ENCODE measurements around the gene HTR4.
A peak's percentile ranks its signal among the peaks of the same experiment; 100 is the strongest.

Gene HTR4

DNA sequence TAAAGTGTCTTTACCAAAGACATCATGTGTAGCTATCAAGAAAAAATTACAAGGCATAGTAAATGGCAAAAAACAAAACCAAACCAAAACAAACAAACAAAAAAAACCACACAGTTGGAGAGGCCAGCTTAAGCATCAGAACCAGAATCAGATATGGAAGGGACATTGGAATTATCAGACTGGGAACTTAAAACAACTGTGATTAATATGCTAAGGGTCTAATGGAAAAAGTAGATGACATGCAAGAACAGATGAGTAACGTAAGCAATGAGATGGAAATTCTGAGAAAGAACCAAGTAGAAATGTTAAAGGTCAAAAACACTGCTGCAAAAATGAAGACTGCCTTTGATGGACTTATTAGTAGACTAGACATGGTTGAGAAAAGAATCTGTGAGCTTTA, 194.7 kb downstream of the HTR4 start:
- TF ChIP-seq, protein P1, sequence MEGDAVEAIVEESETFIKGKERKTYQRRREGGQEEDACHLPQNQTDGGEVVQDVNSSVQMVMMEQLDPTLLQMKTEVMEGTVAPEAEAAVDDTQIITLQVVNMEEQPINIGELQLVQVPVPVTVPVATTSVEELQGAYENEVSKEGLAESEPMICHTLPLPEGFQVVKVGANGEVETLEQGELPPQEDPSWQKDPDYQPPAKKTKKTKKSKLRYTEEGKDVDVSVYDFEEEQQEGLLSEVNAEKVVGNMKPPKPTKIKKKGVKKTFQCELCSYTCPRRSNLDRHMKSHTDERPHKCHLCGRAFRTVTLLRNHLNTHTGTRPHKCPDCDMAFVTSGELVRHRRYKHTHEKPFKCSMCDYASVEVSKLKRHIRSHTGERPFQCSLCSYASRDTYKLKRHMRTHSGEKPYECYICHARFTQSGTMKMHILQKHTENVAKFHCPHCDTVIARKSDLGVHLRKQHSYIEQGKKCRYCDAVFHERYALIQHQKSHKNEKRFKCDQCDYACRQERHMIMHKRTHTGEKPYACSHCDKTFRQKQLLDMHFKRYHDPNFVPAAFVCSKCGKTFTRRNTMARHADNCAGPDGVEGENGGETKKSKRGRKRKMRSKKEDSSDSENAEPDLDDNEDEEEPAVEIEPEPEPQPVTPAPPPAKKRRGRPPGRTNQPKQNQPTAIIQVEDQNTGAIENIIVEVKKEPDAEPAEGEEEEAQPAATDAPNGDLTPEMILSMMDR (IDR thresholded peaks at IDR 0.05; ENCODE audit: control extremely low read depth, extremely low read depth, low read depth, missing control alignments): no peak
- DNase-seq (ENCODE audit: extremely low spot score): no peak
- CTCF ChIA-PET: interaction anchor here (0.8 kb wide), 1 partner anchor 576 kb away, joined by 3 read pairs; no protein-coding TSS in a partner anchor
- POLR2A ChIA-PET: no interaction called here

DNA sequence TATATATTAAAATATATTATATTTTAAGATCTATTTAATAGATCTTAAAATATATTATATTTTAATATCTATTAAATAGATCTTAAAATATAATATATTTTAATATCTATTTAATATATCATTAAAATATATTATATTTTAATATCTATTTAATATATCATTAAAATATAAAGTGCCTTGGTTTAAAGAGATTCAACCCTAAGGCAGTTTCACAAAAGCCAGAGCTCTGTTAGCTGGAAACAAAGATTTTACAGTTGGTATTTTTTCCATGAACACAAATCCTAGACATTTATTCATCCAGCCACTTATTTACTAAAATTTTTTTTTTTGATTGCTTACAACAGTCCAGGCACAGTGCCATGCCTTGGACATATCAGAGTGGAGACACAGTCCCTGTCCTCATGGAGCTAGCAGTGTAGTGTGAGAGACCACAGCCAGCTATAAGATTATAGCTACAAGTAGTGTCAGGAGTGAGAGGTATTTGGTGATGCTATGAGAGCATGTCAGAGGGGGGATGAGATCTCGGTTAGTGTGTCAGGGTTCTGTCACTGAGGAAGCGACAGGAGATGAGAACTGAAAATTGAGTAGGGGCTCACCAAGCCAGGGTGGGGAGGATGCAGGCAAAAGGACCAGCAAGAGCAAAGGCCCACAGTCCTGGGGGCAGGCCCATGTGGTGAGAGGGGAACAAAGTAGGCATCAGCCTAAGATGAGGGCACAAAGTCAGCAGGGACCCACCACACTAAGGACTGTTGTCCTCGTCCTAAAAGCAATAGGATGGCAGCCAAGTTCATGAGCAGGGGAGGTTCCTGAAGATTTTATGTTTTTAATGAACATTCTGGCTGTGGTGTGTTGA, 196.1 kb downstream of the HTR4 start:
- TF ChIP-seq, protein P1 (IDR thresholded peaks at IDR 0.05; ENCODE audit: control extremely low read depth, extremely low read depth, low read depth, missing control alignments): no peak
- ChIA-PET CTCF (interaction anchor here (1.1 to 1.8 kb wide), 3 partner anchors 12 to 279 kb away, joined by 3 to 11 read pairs (median 4); no protein-coding TSS in a partner anchor), POLR2A (interaction anchor here (0.6 kb wide), 1 partner anchor 1277 kb away, joined by 3 read pairs; no protein-coding TSS in a partner anchor)
- DNase-seq (ENCODE audit: extremely low spot score): no peak

DNA sequence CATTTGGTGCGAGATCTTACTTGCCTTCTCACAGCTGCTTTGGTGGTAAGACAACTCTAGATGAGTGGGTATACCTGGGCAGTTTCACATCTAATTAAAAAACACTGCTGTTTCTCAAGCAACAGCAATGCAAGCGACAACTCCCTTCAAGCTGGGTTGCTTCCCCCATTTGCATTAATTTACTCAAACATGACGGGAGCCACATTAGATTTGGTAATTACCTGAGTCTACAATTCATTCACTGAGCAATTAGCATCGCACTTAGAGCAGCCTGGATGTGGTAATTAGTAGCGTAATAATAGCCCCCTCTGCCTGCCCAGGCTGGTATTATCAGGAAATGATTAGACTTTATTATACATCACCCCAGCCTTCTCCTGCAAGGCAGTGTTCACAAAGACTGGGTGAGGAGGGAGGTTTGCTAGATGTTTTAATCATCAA, 197.1 kb downstream of the HTR4 start:
- POLR2A ChIA-PET: no interaction called here
- CTCF ChIA-PET: interaction anchor here (1.0 to 1.9 kb wide), 3 partner anchors 14 to 274 kb away, joined by 3 to 8 read pairs (median 4); no protein-coding TSS in a partner anchor
- no peak for DNase-seq (ENCODE audit: extremely low spot score)
- TF ChIP-seq, protein P1 (IDR thresholded peaks at IDR 0.05; ENCODE audit: control extremely low read depth, extremely low read depth, low read depth, missing control alignments): peak; percentile 36

- TF ChIP-seq, protein P1 (IDR thresholded peaks at IDR 0.05; ENCODE audit: control extremely low read depth, extremely low read depth, low read depth, missing control alignments): no peak
- no peak for DNase-seq (ENCODE audit: extremely low spot score)
- ChIA-PET CTCF (interaction anchor here (1.1 to 4.3 kb wide), 3 partner anchors 8 to 27 kb away, joined by 3 to 23 read pairs (median 3); no protein-coding TSS in a partner anchor), POLR2A (no interaction called here)
Observed at GRCh38 chr5:148455185-148455584, 199.1 kb downstream of the HTR4 start.

DNA sequence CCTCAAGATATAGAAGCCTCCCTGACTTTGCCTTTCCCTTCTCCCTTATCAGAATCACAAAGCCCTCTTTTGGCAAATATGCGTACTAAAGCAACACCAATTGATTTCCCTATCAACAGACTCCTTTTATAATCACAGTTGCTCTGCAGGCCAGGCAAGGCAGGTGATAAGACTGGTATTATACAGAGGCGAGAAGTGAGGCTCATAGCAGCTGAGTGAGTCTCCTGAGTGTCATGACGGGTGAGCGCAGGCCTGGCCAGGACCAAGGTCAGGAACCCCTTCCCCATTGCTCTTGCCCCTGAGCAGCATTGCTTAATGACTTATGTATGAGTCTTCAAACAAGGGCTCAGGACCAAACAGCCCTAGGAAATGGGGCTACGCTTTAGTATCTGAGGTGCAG, 199.8 kb downstream of the HTR4 start:
- CTCF ChIA-PET: interaction anchor here (1.1 to 4.3 kb wide), 4 partner anchors 11 to 276 kb away, joined by 3 to 23 read pairs (median 3); no protein-coding TSS in a partner anchor

GRCh38 chr5:148452499-148453193, 201.7 kb downstream of the HTR4 start:
- TF ChIP-seq, protein P1 (IDR thresholded peaks at IDR 0.05; ENCODE audit: control extremely low read depth, extremely low read depth, low read depth, missing control alignments): no peak

More for the DNA sequence above, 199.8 kb downstream of the HTR4 start:
- no peak for DNase-seq (ENCODE audit: extremely low spot score)
- TF ChIP-seq, protein P1 (IDR thresholded peaks at IDR 0.05; ENCODE audit: control extremely low read depth, extremely low read depth, low read depth, missing control alignments): no peak
- POLR2A ChIA-PET: no interaction called here

More at GRCh38 chr5:148452499-148453193, 201.7 kb downstream of the HTR4 start:
- no peak for DNase-seq (ENCODE audit: extremely low spot score)
- POLR2A ChIA-PET: no interaction called here
- CTCF ChIA-PET: interaction anchor here (0.9 to 4.3 kb wide), 4 partner anchors 9 to 280 kb away, joined by 3 to 23 read pairs (median 3); no protein-coding TSS in a partner anchor

All from GM10248 (cell line).